HFF-Myc (cell line): ENCODE data around the gene WBP1.
"Not testable (repeated sequence)": the region's sequence is repeated elsewhere in the genome, so short reads cannot be mapped to it uniquely, and the experiment has no call there.

Source experiments
- DNase-seq: peaks from one replicate; pipeline ENCODE4 v3.0.0-alpha.2; 2011; ENCODE audit warnings: low read depth; ENCODE audit errors: extremely low read depth
- H3K4me3 ChIP-seq: replicated peaks from 2 replicates; pipeline ENCODE4 v1.5.1; 2011; ENCODE audit warnings: low read depth, mild to moderate bottlenecking, control low read depth, low read length
- CTCF ChIP-seq: IDR thresholded peaks from 2 replicates; pipeline ENCODE4 v1.5.1; 2012; ENCODE audit warnings: mild to moderate bottlenecking, low read depth, low read length, control low read depth; ENCODE audit errors: missing control alignments

The WBP1 gene

GRCh38 chr2:74417197-74417596 is 41.0 kb upstream of the WBP1 start:
- no peak for TF ChIP-seq CTCF
- no peak overlapping the region for H3K4me3 ChIP-seq
- DNase-seq = no peak

- no peak for DNase-seq
- TF ChIP-seq CTCF = no peak
- no peak overlapping the region for H3K4me3 ChIP-seq
These were observed 40.5 kb upstream of the WBP1 start for GRCh38 chr2:74417763-74418162.

GRCh38 chr2:74418312-74418711 is 39.9 kb upstream of the WBP1 start:
- TF ChIP-seq CTCF = no peak
- no peak for DNase-seq

GRCh38 chr2:74419345-74419744 is 38.9 kb upstream of the WBP1 start:
- no peak for TF ChIP-seq CTCF
- no peak overlapping the region for H3K4me3 ChIP-seq
- no peak for DNase-seq

More at GRCh38 chr2:74418312-74418711, 39.9 kb upstream of the WBP1 start:
- H3K4me3 ChIP-seq = no peak overlapping the region

GRCh38 chr2:74420006-74420405 is 38.2 kb upstream of the WBP1 start:
- no peak overlapping the region for H3K4me3 ChIP-seq
- DNase-seq = no peak
- TF ChIP-seq CTCF = no peak

GRCh38 chr2:74420443-74421103 is 37.7 kb upstream of the WBP1 start:
- H3K4me3 ChIP-seq = peak overlapping the region; percentile 59
- not testable (repeated sequence) for DNase-seq

- H3K4me3 ChIP-seq = peak within 1 kb of the TSS; percentile 59
- no peak for TF ChIP-seq CTCF
- DNase-seq = peak; percentile 66
These were observed 36.9 kb upstream of the WBP1 start, which contains the start of the genes C2orf81 and WDR54 for GRCh38 chr2:74421221-74421870. Gene C2orf81 (minus strand): TSS chr2:74421619. CDS start chr2:74421560, 59 bp downstream. Gene WDR54 (plus strand): TSS chr2:74421730. CDS start chr2:74422154, 424 bp downstream.
